NCI-H187 (cell line): ENCODE data around the gene RFXANK.

Experiments used
- DNase-seq, 2 experiments: peaks; one replicate each; lab custom pipeline; 2025; lab: John Stamatoyannopoulos, UW

RFXANK gene

DNA sequence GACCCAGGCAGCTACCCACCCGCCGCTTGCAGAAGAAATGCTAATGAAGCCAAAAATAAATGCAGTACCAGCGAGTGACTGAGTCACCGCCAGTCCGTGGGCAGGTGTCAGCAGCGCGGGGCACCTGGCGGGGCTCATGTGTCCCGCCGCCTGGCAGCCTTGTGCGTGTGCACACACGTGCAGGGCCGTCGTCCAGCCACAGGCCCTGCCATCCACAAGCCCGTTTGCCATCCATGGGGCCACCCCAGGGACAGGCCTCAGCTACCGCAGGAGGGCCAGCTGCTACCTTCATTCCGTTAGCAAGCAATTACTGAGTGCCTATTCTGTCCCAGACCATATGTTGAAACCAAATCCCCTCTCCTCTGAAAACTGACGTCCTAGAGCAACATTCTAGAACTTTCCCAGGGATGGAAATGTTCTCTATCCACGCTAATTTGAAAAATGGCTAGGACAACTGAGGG, 40.2 kb downstream of the RFXANK start:
- no peak for DNase-seq

DNA sequence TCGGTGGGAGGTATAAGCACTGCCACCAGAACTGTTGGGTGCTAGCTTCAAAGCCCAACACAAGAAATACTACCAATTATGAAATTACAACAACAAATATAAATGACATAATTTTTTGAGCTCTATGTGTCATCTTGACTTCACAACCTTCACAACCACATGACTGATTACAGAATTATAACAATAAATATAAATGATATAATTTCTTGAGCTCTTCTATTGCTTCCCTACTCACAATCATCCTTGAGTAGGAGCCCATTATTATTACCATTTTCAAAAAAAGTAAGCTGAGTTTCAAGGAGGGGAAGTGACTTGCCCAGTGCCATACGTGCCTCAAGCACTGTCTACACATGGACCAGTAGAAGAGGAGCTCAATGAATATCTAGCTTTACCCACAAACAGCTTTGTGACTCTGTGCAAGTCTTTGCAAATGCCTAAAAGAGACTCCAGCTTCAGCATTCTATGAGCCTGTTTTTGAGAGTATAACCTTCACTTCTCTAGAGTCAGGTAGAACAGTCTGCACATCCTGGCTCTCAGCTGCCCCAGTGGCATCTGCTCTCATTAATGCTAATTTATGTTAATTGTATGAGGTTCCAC, 42.3 kb downstream of the RFXANK start:
- no peak for DNase-seq

DNA sequence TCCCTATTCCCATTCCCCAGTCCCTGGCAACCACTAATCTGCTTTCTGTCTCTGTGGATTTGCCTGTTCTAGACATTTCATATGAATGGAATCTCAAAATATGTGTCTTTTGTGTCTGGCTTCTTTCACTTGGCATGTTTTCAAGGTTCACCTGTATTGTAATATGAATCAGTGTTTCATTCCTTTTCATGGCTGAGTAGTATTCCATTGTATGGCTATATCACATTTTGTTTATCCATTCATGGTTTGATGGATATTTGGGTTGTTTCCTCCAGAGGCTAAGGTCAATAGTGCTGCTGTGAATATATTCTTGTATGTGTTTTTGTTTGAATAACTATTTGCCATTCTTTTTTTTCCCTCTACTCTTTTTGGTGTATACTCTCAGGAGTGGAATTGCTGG, 44.1 kb downstream of the RFXANK start:
- no peak for DNase-seq

DNA sequence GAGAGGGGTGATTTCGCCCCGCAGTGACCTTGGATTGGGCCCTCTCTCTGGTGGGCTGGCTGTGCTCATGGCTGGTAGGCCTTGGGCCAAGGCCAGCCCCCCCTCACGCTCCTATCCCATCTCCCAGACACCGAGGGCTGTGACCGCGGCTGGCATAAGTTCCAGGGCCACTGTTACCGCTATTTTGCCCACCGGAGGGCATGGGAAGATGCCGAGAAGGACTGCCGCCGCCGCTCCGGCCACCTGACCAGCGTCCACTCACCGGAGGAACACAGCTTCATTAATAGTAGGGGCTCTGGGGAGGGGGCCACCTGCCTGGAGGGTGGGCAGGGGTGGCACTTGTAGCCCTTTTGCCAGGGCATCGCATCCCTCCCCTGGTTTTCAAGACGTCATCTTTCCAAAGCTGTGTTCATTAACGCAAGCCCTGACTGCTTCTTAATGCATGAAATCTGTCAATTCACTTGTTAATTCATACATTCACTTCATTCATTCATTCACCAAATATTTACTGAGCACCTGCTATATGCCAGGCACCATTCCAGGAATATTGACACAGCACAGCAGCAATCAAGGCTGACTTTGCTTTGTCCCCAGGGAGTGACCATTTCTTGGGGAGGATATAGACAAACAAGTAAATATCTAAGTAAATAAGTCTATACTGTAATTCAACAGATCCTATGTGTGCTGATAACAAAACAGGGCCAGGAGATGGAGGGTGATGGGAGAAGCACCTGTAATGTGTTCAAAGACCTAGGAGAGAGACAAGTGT, 46.3 kb downstream of the RFXANK start:
- no peak for DNase-seq

DNA sequence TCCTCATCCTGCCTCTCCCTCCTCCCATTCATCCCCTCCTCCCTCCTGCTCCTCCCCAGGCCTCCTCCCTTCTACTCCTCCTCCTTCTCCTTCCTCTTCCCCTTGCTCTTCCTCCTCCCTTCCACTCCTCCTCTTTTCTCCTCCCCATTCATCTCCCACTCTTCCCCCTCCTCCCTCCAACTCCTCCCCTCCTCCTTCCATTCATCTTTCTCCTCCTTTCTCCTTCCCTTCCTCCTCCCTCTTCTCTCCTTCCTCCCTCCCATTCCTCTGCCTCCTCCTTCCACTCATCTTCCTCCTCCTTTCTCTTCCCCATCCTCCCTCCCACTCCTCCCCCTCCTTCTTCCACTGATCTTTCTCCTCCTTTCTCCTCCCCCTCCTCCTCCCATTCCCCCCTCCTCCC, 47.6 kb downstream of the RFXANK start:
- DNase-seq = no peak

DNA sequence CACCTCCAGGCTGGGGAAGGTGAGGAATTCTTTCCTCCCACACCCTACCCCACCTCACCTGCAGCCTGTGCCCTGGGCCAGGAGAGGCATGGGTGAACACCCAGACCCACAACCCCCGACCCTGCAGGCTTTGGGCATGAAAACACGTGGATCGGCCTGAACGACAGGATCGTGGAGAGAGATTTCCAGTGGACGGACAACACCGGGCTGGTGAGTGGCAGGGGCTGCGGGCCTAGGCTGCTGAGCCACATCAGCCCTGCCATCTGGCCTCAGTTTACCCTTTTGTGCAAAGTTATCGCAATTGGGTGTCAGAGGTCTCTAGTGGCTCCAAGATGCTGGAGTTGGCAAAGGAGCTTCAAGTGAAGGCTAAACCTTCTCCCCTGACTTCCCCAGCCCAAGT, 48.4 kb downstream of the RFXANK start:
- DNase-seq = no peak

DNA sequence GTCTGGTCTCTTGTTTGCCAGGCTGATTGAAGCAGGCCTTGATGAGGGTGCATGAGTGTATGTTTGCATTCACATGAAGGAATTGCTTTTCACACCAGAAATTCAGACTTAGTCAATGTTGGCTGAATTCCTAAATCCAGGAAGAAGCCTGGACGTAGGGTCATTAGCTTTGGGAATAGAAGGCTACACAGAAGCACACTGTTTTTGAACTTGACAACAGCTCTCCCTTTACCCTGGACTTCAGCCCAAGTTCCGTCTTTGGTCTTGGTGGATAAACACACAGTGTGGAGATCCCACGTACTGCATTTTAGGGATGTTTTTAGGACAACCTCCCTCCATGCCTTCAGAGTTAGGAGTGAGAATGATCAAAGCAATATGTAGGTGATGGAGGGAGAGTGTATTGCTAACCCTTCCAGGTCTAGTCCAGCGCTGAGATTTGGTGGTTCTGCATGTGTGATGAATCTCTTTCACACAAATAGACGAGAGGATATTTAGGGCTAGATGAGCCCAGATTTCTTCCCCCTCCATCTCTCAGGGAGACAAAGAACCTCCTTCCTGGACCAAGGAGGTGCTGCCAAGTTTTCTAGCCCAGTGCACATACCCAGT, 58.2 kb downstream of the RFXANK start:
- DNase-seq = no peak
